Neural cell (in vitro differentiated cells): ENCODE data around the gene CELSR2. TPM values are rescaled to one million over a fixed set of nuclear protein-coding genes. Genes with fewer than 3 reads are reported as not detected.
"Not testable (repeated sequence)": the region's sequence is repeated elsewhere in the genome, so short reads cannot be mapped to it uniquely, and the experiment has no call there.

Source experiments
- H2AFZ ChIP-seq: fragments of 200-600, 300-800 bp; sonication (generic), shearing (Covaris generic); 2 replicates; pipeline ENCODE4 v1.6.0; 2014; ENCODE audit warnings: low read depth, mild to moderate bottlenecking, antibody characterized with exemption, low read length, moderate library complexity
- H3F3A ChIP-seq: fragments of 200-600 bp; shearing (Covaris generic); 2 replicates; pipeline ENCODE4 v1.6.1; 2016; ENCODE audit warnings: mild to moderate bottlenecking, moderate library complexity, mixed read lengths, antibody characterized with exemption, low read length; ENCODE audit not compliant: insufficient read depth, poor library complexity, severe bottlenecking
- H3K27ac ChIP-seq: fragments of 200-600, 300-800 bp; sonication (generic), shearing (Covaris generic); 2 replicates; pipeline ENCODE4 v1.5.1; 2014; ENCODE audit warnings: mild to moderate bottlenecking, low read length, moderate library complexity
- H3K27me3 ChIP-seq: fragments of 300-800, 200-600 bp; sonication (generic), shearing (Covaris generic); 2 replicates; pipeline ENCODE4 v1.6.0; 2014; ENCODE audit warnings: mild to moderate bottlenecking, low read depth, low read length, moderate library complexity; ENCODE audit not compliant: insufficient read depth
- H3K36me3 ChIP-seq: fragments of 300-800, 200-600 bp; sonication (generic), shearing (Covaris generic); 2 replicates; pipeline ENCODE4 v1.5.1; 2014; ENCODE audit warnings: mild to moderate bottlenecking, antibody characterized with exemption, low read length, moderate library complexity; ENCODE audit not compliant: insufficient read depth
- H3K4me2 ChIP-seq: fragments of 300-800, 200-600 bp; sonication (generic), shearing (Covaris generic); 2 replicates; pipeline ENCODE4 v1.6.0; 2014; ENCODE audit warnings: mild to moderate bottlenecking, low read length
- H3K4me3 ChIP-seq: fragments of 300-800, 200-600 bp; sonication (generic), shearing (Covaris generic); 2 replicates; pipeline ENCODE4 v1.5.1; 2014; ENCODE audit warnings: mild to moderate bottlenecking, low read length, moderate library complexity
- H3K79me2 ChIP-seq: fragments of 200-600 bp; shearing (Covaris generic); replicated peaks from 2 replicates; pipeline ENCODE4 v1.6.0; 2014; ENCODE audit warnings: mild to moderate bottlenecking, low read length, moderate library complexity; ENCODE audit not compliant: insufficient read depth
- H3K9ac ChIP-seq: fragments of 300-800, 200-600 bp; sonication (generic), shearing (Covaris generic); 2 replicates; pipeline ENCODE4 v1.6.1; 2016; ENCODE audit warnings: mild to moderate bottlenecking, low read length, mixed read lengths
- H3K9me2 ChIP-seq: fragments of 200-600 bp; shearing (Covaris generic); 2 replicates; pipeline ENCODE4 v1.6.1; 2016; ENCODE audit warnings: mild to moderate bottlenecking, low read length, mixed read lengths; ENCODE audit not compliant: insufficient read depth
- H3K9me3 ChIP-seq: fragments of 200-600, 300-800 bp; sonication (generic), shearing (Covaris generic); 2 replicates; pipeline ENCODE4 v1.6.1; 2016; ENCODE audit warnings: mild to moderate bottlenecking, mixed run types, low read length, moderate library complexity, mixed read lengths
- H4K20me1 ChIP-seq: fragments of 200-600 bp; shearing (Covaris generic); 2 replicates; pipeline ENCODE4 v1.6.1; 2016; ENCODE audit warnings: mild to moderate bottlenecking, mixed run types; ENCODE audit not compliant: insufficient read depth
- EP300 ChIP-seq: fragments of 450-650 bp; conservative IDR thresholded peaks from 2 replicates; pipeline ENCODE4 v1.6.1; 2014; ENCODE audit warnings: antibody characterized with exemption, mild to moderate bottlenecking, moderate library complexity; ENCODE audit not compliant: poor library complexity, severe bottlenecking
- EZH2 ChIP-seq: fragments of 200-600, 300-800 bp; shearing (Covaris generic), sonication (generic); IDR thresholded peaks from 2 replicates; pipeline ENCODE4 v1.6.1; 2014; ENCODE audit warnings: antibody characterized with exemption, low read length, borderline replicate concordance, mild to moderate bottlenecking; ENCODE audit not compliant: insufficient read depth, poor library complexity, severe bottlenecking
- MXI1 ChIP-seq: fragments of 450-650 bp; conservative IDR thresholded peaks from 2 replicates; pipeline ENCODE4 v1.6.1; 2014; ENCODE audit warnings: antibody characterized with exemption, mild to moderate bottlenecking; ENCODE audit not compliant: poor library complexity, severe bottlenecking
- POLR2AphosphoS5 ChIP-seq: IDR thresholded peaks from 2 replicates; pipeline ENCODE4 v1.6.1; 2012
- RAD21 ChIP-seq: fragments of 450-650 bp; conservative IDR thresholded peaks from 2 replicates; pipeline ENCODE4 v1.6.1; 2014; ENCODE audit warnings: antibody characterized with exemption, mild to moderate bottlenecking, moderate library complexity
- SMC3 ChIP-seq: fragments of 450-650 bp; conservative IDR thresholded peaks from 2 replicates; pipeline ENCODE4 v1.6.1; 2014; ENCODE audit warnings: antibody characterized with exemption, mild to moderate bottlenecking, moderate library complexity; ENCODE audit not compliant: poor library complexity
- TAF1 ChIP-seq: IDR thresholded peaks from 2 replicates; pipeline ENCODE4 v1.6.1; 2012; ENCODE audit warnings: low read depth
- polyA plus RNA-seq: library from polyadenylated mRNA; depleted of rRNA; stranded (reverse); fragments of >200 nt; gene quantifications from 2 replicates; pipeline ENCODE4 v1.2.3, GENCODE V29; 2014
- TF ChIP-seq, protein P1 (sequence below): fragments of 450-650 bp; IDR thresholded peaks from 2 replicates; pipeline ENCODE4 v1.5.1; 2014; ENCODE audit warnings: antibody characterized with exemption, mild to moderate bottlenecking, moderate library complexity; ENCODE audit not compliant: poor library complexity, severe bottlenecking
- TF ChIP-seq, protein P2 (sequence below): IDR thresholded peaks from 2 replicates; pipeline ENCODE4 v1.6.1; 2012; ENCODE audit warnings: borderline replicate concordance

Gene CELSR2
- polyA plus RNA-seq, 1 donor from 2014 or later, result 7.9 TPM

DNA sequence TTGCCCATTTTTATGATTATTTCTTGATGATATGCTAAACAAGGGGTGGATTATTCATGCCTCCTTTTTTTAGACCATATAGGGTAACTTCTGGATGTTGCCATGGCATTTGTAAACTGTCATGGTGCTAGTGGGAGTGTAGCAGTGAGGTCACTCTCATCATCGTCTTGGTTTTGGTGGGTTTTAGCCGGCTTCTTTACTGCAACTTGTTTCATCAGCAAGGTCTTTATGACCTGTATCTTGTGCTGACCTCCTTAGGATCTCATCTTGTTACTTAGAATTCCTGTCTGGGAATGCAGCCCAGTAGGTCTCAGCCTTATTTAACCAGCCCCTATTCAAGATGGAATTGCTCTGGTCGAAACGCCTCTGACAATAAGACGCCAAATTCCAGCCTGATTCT lies 37.4 kb downstream of the CELSR2 start:
- H3K27me3 ChIP-seq, H2AFZ ChIP-seq, H3K36me3 ChIP-seq, H4K20me1 ChIP-seq, H3K4me2 ChIP-seq, H3K27ac ChIP-seq, H3K79me2 ChIP-seq, H3K9ac ChIP-seq, H3F3A ChIP-seq, H3K4me3 ChIP-seq, H3K9me2 ChIP-seq, H3K9me3 ChIP-seq: not testable (repeated sequence)

- Histone ChIP-seq H3K27ac (no peak overlapping the region), H3K4me2 (no peak overlapping the region), H3K9ac (no peak overlapping the region), H3K9me3 (no peaks in the 10 kb centered on the region), H2AFZ (no peak overlapping the region), H3K4me3 (no peak overlapping the region), H3K79me2 (no peaks in the 10 kb centered on the region), H3K27me3 (no peaks in the 10 kb centered on the region), H4K20me1 (no peaks in the 10 kb centered on the region), H3K9me2 (no peaks in the 10 kb centered on the region), H3K36me3 (no peaks in the 10 kb centered on the region), H3F3A (no peaks in the 10 kb centered on the region)
- TF ChIP-seq EP300 (no peak), SMC3 (no peak), EZH2 (no peak), TAF1 (no peak), MXI1 (no peak), POLR2AphosphoS5 (no peak), RAD21 (no peak)
- TF ChIP-seq, protein P1, sequence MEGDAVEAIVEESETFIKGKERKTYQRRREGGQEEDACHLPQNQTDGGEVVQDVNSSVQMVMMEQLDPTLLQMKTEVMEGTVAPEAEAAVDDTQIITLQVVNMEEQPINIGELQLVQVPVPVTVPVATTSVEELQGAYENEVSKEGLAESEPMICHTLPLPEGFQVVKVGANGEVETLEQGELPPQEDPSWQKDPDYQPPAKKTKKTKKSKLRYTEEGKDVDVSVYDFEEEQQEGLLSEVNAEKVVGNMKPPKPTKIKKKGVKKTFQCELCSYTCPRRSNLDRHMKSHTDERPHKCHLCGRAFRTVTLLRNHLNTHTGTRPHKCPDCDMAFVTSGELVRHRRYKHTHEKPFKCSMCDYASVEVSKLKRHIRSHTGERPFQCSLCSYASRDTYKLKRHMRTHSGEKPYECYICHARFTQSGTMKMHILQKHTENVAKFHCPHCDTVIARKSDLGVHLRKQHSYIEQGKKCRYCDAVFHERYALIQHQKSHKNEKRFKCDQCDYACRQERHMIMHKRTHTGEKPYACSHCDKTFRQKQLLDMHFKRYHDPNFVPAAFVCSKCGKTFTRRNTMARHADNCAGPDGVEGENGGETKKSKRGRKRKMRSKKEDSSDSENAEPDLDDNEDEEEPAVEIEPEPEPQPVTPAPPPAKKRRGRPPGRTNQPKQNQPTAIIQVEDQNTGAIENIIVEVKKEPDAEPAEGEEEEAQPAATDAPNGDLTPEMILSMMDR, result no peak
- TF ChIP-seq, protein P2, sequence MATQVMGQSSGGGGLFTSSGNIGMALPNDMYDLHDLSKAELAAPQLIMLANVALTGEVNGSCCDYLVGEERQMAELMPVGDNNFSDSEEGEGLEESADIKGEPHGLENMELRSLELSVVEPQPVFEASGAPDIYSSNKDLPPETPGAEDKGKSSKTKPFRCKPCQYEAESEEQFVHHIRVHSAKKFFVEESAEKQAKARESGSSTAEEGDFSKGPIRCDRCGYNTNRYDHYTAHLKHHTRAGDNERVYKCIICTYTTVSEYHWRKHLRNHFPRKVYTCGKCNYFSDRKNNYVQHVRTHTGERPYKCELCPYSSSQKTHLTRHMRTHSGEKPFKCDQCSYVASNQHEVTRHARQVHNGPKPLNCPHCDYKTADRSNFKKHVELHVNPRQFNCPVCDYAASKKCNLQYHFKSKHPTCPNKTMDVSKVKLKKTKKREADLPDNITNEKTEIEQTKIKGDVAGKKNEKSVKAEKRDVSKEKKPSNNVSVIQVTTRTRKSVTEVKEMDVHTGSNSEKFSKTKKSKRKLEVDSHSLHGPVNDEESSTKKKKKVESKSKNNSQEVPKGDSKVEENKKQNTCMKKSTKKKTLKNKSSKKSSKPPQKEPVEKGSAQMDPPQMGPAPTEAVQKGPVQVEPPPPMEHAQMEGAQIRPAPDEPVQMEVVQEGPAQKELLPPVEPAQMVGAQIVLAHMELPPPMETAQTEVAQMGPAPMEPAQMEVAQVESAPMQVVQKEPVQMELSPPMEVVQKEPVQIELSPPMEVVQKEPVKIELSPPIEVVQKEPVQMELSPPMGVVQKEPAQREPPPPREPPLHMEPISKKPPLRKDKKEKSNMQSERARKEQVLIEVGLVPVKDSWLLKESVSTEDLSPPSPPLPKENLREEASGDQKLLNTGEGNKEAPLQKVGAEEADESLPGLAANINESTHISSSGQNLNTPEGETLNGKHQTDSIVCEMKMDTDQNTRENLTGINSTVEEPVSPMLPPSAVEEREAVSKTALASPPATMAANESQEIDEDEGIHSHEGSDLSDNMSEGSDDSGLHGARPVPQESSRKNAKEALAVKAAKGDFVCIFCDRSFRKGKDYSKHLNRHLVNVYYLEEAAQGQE, result no peak
Measured at GRCh38 chr1:109290137-109290536, 40.8 kb downstream of the CELSR2 start.

- Histone ChIP-seq H3K27me3 (no peaks in the 10 kb centered on the region), H3K9ac (no peak overlapping the region), H4K20me1 (no peaks in the 10 kb centered on the region), H3K27ac (no peak overlapping the region), H3K9me3 (no peaks in the 10 kb centered on the region), H3K36me3 (no peaks in the 10 kb centered on the region), H2AFZ (no peak overlapping the region), H3K9me2 (no peaks in the 10 kb centered on the region), H3K79me2 (no peaks in the 10 kb centered on the region), H3K4me3 (no peak overlapping the region), H3K4me2 (no peak overlapping the region), H3F3A (no peaks in the 10 kb centered on the region)
- TF ChIP-seq EZH2 (no peak), EP300 (no peak), RAD21 (no peak), POLR2AphosphoS5 (no peak), SMC3 (no peak), MXI1 (no peak), TAF1 (no peak)
- TF ChIP-seq, protein P2, result no peak
- TF ChIP-seq, protein P1, result no peak
Measured at GRCh38 chr1:109290998-109291397, 41.7 kb downstream of the CELSR2 start.
